Naive B cell (primary cell): ENCODE results near the gene ZNF484. TPM values are rescaled to one million over a fixed set of nuclear protein-coding genes. Genes with fewer than 3 reads are reported as not detected.
"Not testable (repeated sequence)": the region's sequence is repeated elsewhere in the genome, so short reads cannot be mapped to it uniquely, and the experiment has no call there.

Source experiments
- ATAC-seq, 2 donors: fragments of 150-1000 bp; cut with Tn5 transposase; 2 replicates each; pipeline ENCODE4 v1.10.0; 2021; ENCODE audit warnings: low read depth in 2 of 2, mild to moderate bottlenecking in 2 of 2, moderate library complexity in 2 of 2
- DNase-seq: peaks from one replicate; pipeline ENCODE4 v3.0.0; 2022
- H3K27ac Mint-ChIP-seq, 6 donors: one replicate each; pipeline ENCODE4 v1.8.0; 2020 to 2022; ENCODE audit warnings: mild to moderate bottlenecking in 6 of 6, mixed read lengths in 6 of 6, moderate library complexity in 5 of 6, inconsistent platforms in 2 of 6
- H3K27me3 Mint-ChIP-seq, 3 donors: one replicate each; pipeline ENCODE4 v1.8.0; 2021 to 2022; ENCODE audit warnings: mixed read lengths in 3 of 3, mild to moderate bottlenecking in 1 of 3
- H3K36me3 Mint-ChIP-seq, 2 donors: one replicate each; pipeline ENCODE4 v1.8.0; 2020 to 2022; ENCODE audit warnings: mixed read lengths in 2 of 2, inconsistent platforms in 1 of 2, mild to moderate bottlenecking in 1 of 2
- H3K4me1 Mint-ChIP-seq, 3 donors: one replicate each; pipeline ENCODE4 v1.8.0; 2020 to 2022; ENCODE audit warnings: mixed read lengths in 3 of 3, inconsistent platforms in 1 of 3, mild to moderate bottlenecking in 1 of 3, moderate library complexity in 1 of 3
- H3K4me3 Mint-ChIP-seq, 8 donors: one replicate each; pipeline ENCODE4 v1.8.0; 2020 to 2022; ENCODE audit warnings: mild to moderate bottlenecking in 8 of 8, mixed read lengths in 8 of 8, moderate library complexity in 8 of 8, inconsistent platforms in 2 of 8
- H3K9me3 Mint-ChIP-seq, 7 donors: one replicate each; pipeline ENCODE4 v1.8.0; 2020 to 2022; ENCODE audit warnings: mixed read lengths in 7 of 7, mild to moderate bottlenecking in 5 of 7, inconsistent platforms in 2 of 7, moderate library complexity in 1 of 7
- polyA plus RNA-seq, 6 donors: library from polyadenylated mRNA; unstranded; fragments of 300-500 nt; fragmentation: Illumina TruSeq; gene quantifications; one replicate each; pipeline ENCODE4 v1.2.3, GENCODE V29; 2021; ENCODE audit warnings: low read depth in 6 of 6

Gene ZNF484
- polyA plus RNA-seq, 6 donors from 2014 or later, result 3.8 to 6.3 (median 5.2) TPM

DNA sequence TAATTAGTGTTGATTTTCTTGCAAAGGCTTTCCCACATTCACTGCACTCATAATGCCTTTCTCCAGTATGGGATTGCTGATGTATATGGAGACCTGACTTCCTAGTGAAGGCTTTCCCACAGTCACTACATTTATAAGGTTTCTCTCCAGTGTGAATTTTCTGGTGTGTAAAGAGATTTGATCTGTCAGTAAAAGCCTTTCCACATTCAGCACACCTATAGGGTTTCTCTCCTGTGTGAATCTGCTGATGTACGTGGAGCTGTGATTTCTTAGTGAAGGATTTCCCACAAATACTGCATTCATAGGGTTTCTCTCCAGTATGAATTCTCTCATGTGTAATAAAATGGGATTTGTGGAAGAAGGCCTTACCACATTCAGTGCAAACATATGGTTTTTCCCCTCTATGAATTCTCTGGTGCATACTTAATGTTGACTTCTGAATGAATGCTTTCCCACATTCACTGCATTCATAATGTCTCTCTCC is 31.1 kb downstream of the ZNF484 start:
- no peak for DNase-seq
- Mint-ChIP-seq H3K27me3 (no peaks in the 10 kb centered on the region), H3K4me3 (no peak overlapping the region), H3K4me1 (peaks cover 0 to 3% (median 0%) of the 10 kb centered on the region in 3 donors), H3K27ac (no peak overlapping the region), H3K9me3 (peaks cover 8 to 87% (median 71%) of the 10 kb centered on the region in 7 donors), H3K36me3 (peaks cover 57 to 62% of the 10 kb centered on the region in 2 donors)
- ATAC-seq, result no peak

DNA sequence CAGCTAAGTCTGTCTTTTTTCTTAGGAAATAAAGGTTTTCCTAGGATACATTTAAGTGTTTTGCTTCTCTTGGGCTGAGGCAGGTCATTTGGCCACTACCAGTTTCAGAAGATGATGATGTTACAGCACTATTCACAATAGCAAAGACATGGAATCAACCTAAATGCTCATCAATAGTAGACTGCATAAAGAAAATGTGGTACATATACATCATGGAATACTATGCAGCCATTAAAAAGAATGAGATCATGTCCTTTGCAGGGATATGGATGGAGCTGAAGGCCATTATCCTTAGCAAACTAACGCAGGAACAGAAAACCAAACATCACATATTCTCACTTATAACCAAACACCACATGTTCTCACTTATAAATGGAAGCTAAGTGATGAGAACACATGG is 39.4 kb downstream of the ZNF484 start:
- H3K36me3 Mint-ChIP-seq, result peaks cover 14 to 35% of the 10 kb centered on the region in 2 donors
- DNase-seq, H3K4me3 Mint-ChIP-seq, H3K27me3 Mint-ChIP-seq, H3K27ac Mint-ChIP-seq, H3K4me1 Mint-ChIP-seq, ATAC-seq: not testable (repeated sequence)
- H3K9me3 Mint-ChIP-seq, result peaks cover 14 to 72% (median 51%) of the 10 kb centered on the region in 7 donors

DNA sequence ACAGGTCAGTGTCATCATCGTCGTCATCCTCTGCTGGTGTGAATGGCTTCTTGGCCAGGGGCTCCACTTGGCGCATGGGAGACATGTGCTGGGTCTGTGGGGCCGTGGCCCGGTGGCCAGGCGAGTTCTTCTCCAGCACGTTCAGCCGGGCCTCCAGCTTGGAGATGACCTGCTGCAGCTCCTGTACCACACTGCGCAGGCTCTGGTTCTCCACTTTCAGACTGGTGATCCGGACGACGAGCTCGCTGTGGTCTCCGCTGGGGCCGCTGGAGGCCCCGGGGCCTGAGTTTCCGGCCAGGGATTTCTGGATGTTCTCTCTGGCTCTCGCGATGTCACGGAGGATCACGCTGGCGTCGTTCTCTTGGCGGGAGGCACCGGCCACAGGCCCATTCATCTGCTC is 40.6 kb downstream of the ZNF484 start:
- Mint-ChIP-seq H3K4me3 (peak overlapping the region in 1 of 8 donors; percentile 42), H3K4me1 (no peaks in the 10 kb centered on the region), H3K27me3 (no peaks in the 10 kb centered on the region), H3K9me3 (peaks cover 9 to 73% (median 52%) of the 10 kb centered on the region in 7 donors), H3K27ac (no peak overlapping the region), H3K36me3 (peaks cover 9 to 28% of the 10 kb centered on the region in 2 donors)
- DNase-seq (no peak), ATAC-seq (no peak)

DNA sequence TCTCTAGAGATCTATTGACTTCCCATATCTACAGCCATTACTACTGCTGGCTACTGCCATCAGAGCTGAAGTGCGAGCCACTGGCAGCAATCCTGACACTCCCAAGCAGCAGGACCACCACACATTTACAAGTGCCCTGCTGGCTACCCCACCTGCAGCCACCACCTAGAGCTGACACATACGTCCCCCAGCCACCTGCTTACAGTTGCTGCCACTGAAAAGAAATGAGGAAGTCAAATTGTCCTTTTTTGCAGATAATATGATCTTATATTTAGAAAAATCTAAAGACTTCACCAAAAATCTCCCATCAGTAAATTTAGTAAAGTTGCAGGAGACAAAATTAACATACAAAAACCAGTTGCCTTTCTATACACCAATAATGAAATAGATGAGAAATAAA is 48.4 kb downstream of the ZNF484 start:
- Mint-ChIP-seq H3K27me3 (peaks cover 0 to 20% (median 8%) of the 10 kb centered on the region in 3 donors), H3K36me3 (peaks cover 0 to 5% of the 10 kb centered on the region in 2 donors), H3K4me1 (peaks cover 0 to 2% (median 0%) of the 10 kb centered on the region in 3 donors), H3K27ac (no peak overlapping the region), H3K9me3 (peaks cover 3 to 23% (median 19%) of the 10 kb centered on the region in 7 donors), H3K4me3 (no peak overlapping the region)
- ATAC-seq, result no peak
- DNase-seq, result no peak

DNA sequence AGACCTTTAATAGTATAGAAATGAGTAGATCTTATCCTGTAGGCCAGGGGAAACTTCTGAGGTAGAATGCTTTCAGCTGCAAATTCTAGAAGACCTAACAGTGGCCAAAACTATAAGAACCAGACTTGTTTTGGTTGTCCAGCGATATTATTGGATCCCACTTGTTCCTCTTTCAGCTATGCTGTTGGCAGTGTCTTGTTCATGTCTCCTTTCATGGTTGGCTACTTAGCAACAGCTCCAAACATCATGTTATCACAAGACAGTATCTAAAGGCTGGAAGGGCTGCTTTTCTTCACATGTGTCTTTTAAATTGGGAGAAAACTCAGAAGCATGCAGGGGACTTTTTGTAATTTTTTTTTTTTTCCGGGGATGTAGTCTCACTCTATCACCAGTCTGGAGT is 52.8 kb downstream of the ZNF484 start:
- DNase-seq, H3K27ac Mint-ChIP-seq, H3K4me1 Mint-ChIP-seq, H3K9me3 Mint-ChIP-seq, H3K36me3 Mint-ChIP-seq, H3K4me3 Mint-ChIP-seq: not testable (repeated sequence)
- peak in 1 of 2 donors; percentile 78 for ATAC-seq
- peaks cover 14 to 29% (median 23%) of the 10 kb centered on the region in 3 donors for H3K27me3 Mint-ChIP-seq

DNA sequence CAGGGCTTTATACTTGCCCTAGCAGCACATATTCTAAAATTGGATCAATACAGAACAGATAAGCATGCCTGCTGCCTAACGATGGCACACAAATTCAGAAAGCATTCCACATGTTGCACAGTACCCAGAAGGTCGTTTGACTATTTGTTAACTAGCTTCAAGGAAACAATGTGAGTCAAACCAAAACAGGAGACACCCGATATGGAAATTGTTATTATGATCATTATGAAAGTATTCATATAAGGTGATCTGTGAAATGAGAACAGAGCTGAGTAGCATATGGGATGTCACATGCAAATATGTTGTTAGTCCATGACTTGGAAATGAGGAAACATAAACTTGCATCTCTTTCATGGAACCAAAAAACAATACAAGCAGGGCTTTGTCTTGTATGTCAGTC is 56.9 kb downstream of the ZNF484 start:
- Mint-ChIP-seq H3K9me3 (no peaks in the 10 kb centered on the region), H3K4me3 (no peak overlapping the region), H3K27me3 (peaks cover 29 to 42% (median 30%) of the 10 kb centered on the region in 3 donors), H3K27ac (no peak overlapping the region), H3K4me1 (peaks cover 0 to 4% (median 0%) of the 10 kb centered on the region in 3 donors), H3K36me3 (no peaks in the 10 kb centered on the region)
- ATAC-seq (no peak), DNase-seq (no peak)

DNA sequence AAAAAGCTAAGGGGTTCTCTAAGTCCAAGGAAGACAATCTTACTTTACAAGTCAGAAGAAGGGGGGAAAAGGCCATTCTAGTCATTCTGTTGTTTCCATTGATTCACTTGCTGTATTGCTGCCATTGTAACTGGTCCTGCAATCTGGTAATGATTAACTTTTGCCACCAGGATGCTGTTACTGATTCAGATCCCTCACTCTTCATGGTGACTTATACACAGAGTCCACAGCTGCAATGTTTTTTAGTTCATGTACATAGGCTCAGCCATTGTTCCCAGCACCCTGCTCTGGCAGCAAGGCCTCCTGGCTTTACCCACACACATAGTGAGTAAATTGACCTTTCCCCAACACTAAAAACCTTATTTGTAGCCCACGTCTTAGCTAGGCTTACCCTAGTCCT is 57.9 kb downstream of the ZNF484 start:
- not testable (repeated sequence) for H3K4me3 Mint-ChIP-seq, ATAC-seq
- peaks cover 29 to 41% (median 32%) of the 10 kb centered on the region in 3 donors for H3K27me3 Mint-ChIP-seq

DNA sequence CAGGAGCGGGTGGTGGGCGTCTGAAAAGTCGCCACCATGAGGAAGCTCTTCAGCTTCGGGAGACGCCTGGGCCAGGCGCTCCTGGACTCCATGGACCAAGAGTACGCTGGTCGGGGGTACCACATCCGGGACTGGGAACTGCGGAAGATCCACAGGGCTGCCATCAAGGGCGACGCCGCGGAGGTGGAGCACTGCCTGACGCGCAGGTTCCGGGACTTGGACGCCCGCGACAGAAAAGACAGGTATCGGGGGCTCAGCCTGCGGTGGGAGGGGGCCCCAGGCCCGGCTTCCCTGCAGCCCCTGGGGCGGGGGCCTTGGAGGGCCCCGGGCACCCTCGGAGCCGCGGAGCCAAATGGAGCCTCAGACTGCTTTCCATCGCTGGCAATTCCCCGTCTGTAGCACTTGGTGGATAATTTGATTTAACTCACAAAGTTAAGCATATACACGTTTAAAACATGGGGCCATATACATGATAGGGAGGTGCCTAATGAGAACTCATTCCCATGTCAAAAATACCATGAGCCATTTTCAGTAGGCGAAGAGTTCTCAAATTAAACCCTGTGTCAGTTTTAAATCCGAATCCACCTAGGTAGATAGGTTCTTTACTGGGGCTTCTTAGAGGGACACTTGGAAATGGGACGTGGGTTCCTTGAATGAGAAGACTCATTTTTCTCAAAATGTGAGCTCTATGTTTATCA is 68.1 kb downstream of the ZNF484 start:
- not testable (repeated sequence) for H3K36me3 Mint-ChIP-seq, ATAC-seq, DNase-seq, H3K9me3 Mint-ChIP-seq
- Mint-ChIP-seq H3K4me1 (peaks cover 4 to 11% (median 10%) of the 10 kb centered on the region in 3 donors), H3K27ac (peak overlapping the region in 2 of 6 donors; percentile 15 to 65), H3K27me3 (peaks cover 22 to 54% (median 53%) of the 10 kb centered on the region in 3 donors), H3K4me3 (peak overlapping the region; percentile 66 to 93 (median 88))

More for the DNA sequence above, 57.9 kb downstream of the ZNF484 start:
- H3K9me3 Mint-ChIP-seq, H3K36me3 Mint-ChIP-seq, H3K4me1 Mint-ChIP-seq, H3K27ac Mint-ChIP-seq, DNase-seq: not testable (repeated sequence)

DNA sequence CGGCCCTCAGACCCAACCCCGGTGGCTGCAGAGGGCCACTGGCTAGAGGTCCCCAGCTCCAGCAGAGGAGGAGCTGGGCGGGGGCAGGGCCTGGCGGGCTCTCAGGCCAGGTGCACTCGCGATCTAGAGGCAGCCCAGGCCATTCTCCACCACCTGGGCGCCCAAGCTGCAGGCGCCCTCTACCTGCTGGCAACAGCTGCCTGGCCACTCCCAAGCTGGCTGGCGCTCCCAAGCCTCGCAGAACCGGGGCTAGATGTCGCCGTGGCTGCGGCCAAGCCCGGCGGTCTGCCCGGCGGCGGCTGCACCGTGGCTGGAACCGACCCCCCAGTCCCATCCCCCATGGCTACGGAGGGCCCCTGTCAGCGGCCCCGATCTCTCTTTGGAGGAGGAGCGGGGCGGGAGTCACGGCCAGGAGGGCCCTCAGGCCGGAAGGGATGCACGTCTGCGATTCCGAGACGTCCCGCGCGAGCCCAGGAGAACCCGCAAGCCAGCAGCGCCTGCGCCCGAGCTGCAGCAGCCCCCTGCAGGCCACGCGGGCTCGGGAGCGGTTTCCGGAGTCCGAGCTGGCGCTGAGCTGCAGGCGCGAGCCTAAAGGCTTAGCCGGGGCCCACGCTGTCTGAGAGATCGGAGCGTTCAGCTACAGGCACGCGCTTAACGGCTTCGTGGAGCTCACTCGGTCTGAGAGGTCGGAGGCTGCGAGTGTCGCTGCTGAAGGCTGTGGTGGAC is 68.9 kb downstream of the ZNF484 start:
- DNase-seq (peak; percentile 55), ATAC-seq (peak; percentile 62 to 65)
- Mint-ChIP-seq H3K9me3 (no peaks in the 10 kb centered on the region), H3K27me3 (peaks cover 13 to 47% (median 46%) of the 10 kb centered on the region in 3 donors), H3K4me3 (peak overlapping the region; percentile 32 to 93 (median 88)), H3K36me3 (no peaks in the 10 kb centered on the region), H3K4me1 (peaks cover 4 to 11% (median 10%) of the 10 kb centered on the region in 3 donors), H3K27ac (peak overlapping the region in 2 of 6 donors; percentile 44 to 65)

DNA sequence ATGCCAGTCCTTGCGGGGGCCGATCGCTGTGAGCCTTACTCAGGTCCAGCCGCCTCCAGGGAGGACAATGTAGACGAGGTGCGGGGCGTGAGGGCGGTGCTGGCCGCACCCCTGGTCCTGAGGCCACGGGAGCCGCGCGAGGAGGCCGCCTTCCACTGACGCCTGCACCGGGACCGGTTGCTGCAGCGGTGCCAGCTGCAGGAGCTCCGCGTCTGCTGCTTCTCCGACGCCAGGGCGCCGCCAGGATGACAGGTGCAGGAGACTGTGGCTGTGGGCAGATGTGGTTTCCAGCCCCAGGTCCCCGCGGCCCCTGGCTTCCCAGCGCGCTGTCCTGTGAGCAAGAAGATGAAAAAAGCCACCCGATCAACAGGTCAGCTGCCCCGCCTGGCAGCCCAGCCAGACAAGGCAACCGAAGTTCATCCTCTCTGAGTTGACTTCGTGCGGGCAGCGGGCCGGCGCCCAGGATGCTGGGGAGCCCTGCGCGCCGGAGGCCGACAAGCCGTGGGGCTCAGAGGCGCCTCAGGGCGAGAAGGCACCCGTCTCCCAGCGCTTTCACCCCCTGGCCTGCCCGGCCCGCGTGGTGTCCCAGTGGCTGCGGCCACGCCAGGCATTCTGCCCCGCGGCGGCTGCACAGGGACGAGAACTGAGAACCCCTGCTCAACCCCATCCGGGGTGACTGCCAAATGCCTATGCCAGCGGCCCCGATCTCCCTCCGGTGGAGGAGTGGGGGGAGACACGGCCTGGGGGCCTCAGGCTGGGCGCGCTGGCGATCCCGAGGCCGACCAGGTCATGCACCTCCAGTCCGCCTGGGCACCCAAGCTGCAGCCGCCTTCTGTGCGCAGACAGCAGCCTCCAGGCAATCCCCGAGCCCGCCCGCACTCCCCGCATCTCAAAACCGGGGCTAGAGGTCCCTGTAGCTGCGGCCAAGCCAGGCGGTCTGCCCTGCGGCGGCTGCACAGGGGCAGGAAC is 69.8 kb downstream of the ZNF484 start:
- Mint-ChIP-seq H3K4me3 (peak overlapping the region; percentile 32 to 93 (median 88)), H3K36me3 (no peaks in the 10 kb centered on the region), H3K4me1 (peaks cover 4 to 11% (median 10%) of the 10 kb centered on the region in 3 donors), H3K27ac (no peak overlapping the region), H3K9me3 (no peaks in the 10 kb centered on the region), H3K27me3 (peaks cover 8 to 39% (median 39%) of the 10 kb centered on the region in 3 donors)
- peak; percentile 24 for DNase-seq
- peak; percentile 37 to 44 for ATAC-seq

DNA sequence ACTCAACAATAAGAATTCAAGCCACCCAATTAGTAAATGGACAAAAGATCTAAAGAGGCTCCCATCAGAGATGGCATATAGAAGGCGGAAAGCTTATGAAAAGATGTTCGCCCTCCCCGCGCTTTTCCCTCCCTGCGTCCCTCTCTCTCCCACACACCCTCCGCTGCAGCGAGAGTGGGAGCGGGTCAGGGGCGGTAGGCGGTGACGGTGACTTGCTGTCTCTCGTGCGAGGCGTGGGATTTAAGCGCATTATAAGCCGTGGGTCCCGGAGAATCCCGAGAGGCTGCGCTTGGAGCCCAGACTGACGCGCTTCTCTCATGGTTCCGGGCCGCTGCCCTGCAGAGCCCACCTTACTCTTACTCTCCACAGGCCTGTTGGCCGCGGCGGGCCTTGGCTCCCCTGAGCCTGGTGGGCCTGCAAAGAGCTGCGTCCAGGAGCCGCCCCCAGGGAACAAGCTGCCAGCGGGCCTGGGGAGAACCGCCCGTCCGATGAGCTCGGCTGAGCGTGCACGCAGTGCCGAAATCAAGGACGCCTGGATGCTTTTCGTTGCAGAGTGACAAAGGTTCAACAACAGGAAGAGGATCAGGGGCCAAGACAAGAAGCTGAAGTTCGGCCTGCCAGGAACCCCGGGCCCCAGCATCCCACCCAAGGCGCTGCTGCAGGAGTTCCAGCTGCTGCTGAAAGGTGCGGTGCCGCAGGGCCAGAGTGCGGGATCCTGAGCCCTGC is 70.6 kb downstream of the ZNF484 start:
- DNase-seq, result no peak
- peaks cover 8 to 39% (median 39%) of the 10 kb centered on the region in 3 donors for H3K27me3 Mint-ChIP-seq

DNA sequence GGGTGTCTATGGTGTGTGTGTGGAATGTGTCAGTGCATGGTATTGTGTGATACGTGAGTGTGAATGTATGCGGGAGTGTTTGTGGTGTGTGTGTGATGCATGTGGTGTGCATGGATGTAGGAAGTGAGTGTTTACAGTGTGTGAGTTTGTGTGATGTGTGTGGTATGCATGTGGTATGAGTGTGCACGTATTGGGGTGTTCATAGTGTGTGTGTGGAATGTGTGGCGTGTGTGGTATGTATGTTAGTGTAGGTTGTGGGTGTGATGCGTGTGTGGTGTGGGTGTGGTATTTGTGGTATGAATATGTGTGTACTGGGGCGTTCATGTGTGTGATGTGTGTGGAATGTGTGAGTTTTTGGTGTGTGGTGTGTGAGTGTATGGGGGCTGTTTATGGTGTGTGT is 73.1 kb downstream of the ZNF484 start:
- DNase-seq, result no peak
- H3K9me3 Mint-ChIP-seq, result no peaks in the 10 kb centered on the region
- H3K27ac Mint-ChIP-seq, result no peak overlapping the region
- ATAC-seq, result no peak
- no peak overlapping the region for H3K4me3 Mint-ChIP-seq
- H3K4me1 Mint-ChIP-seq, result peaks cover 4 to 8% (median 7%) of the 10 kb centered on the region in 3 donors
- peaks cover 8 to 28% (median 22%) of the 10 kb centered on the region in 3 donors for H3K27me3 Mint-ChIP-seq
- no peaks in the 10 kb centered on the region for H3K36me3 Mint-ChIP-seq

More for the DNA sequence above, 70.6 kb downstream of the ZNF484 start:
- H3K9me3 Mint-ChIP-seq, result no peaks in the 10 kb centered on the region
- peaks cover 4 to 11% (median 10%) of the 10 kb centered on the region in 3 donors for H3K4me1 Mint-ChIP-seq
- no peaks in the 10 kb centered on the region for H3K36me3 Mint-ChIP-seq
- no peak for ATAC-seq
- peak overlapping the region; percentile 9 to 89 (median 66) for H3K4me3 Mint-ChIP-seq
- H3K27ac Mint-ChIP-seq, result peak overlapping the region in 1 of 6 donors; percentile 35
